GM12878 (cell line): ENCODE measurements around the gene ELAVL1.

ENCODE experiments used
- CBX5 ChIP-seq: sonication (generic); IDR thresholded peaks from 2 replicates; pipeline ENCODE4 v1.6.1; 2016; ENCODE audit warnings: low read depth, moderate library complexity, mild to moderate bottlenecking, inconsistent platforms
- CHD1 ChIP-seq: IDR thresholded peaks from 2 replicates; pipeline ENCODE4 v1.6.1; 2012; ENCODE audit warnings: low read depth, low read length, improper control_type of control experiment
- CREB1 ChIP-seq: IDR thresholded peaks from 2 replicates; pipeline ENCODE4 v1.6.1; 2012; ENCODE audit warnings: low read depth, mild to moderate bottlenecking, inconsistent platforms
- CTCF ChIP-seq, 3 experiments: IDR thresholded peaks in 2 of 3; conservative IDR thresholded peaks in 1 of 3; 2 replicates each; pipeline ENCODE4 v1.5.1; 2011; ENCODE audit warnings: low read depth in 3 of 3, low read length in 3 of 3, mild to moderate bottlenecking in 3 of 3, control low read depth in 2 of 3, moderate library complexity in 2 of 3, inconsistent platforms in 1 of 3, mixed read lengths in 1 of 3; ENCODE audit not compliant: control insufficient read depth in 2 of 3, insufficient read depth in 1 of 3; ENCODE audit errors: extremely low read depth in 1 of 3
- EZH2 ChIP-seq: IDR thresholded peaks from 2 replicates; pipeline ENCODE4 v1.6.1; 2012; ENCODE audit warnings: low read depth, mild to moderate bottlenecking, control low read depth, inconsistent platforms, low read length, borderline replicate concordance; ENCODE audit not compliant: control insufficient read depth
- FOXM1 ChIP-seq: IDR thresholded peaks from 2 replicates; pipeline ENCODE4 v1.6.1; 2012; ENCODE audit warnings: low read depth, mild to moderate bottlenecking, inconsistent platforms, low read length, moderate library complexity
- GABPA ChIP-seq: IDR thresholded peaks from 2 replicates; pipeline ENCODE4 v1.6.1; 2014; ENCODE audit warnings: antibody characterized with exemption, low read depth, mild to moderate bottlenecking, inconsistent platforms
- KDM1A ChIP-seq: fragments of 200-600 bp; sonication (generic); IDR thresholded peaks from 2 replicates; pipeline ENCODE4 v1.6.1; 2016; ENCODE audit warnings: borderline replicate concordance
- NFYB ChIP-seq: IDR thresholded peaks from 2 replicates; pipeline ENCODE4 v1.6.1; 2011; ENCODE audit warnings: low read depth, mild to moderate bottlenecking, low read length, improper control_type of control experiment, moderate library complexity; ENCODE audit not compliant: insufficient read depth
- PML ChIP-seq: IDR thresholded peaks from 2 replicates; pipeline ENCODE4 v1.6.1; 2012; ENCODE audit warnings: low read length, inconsistent platforms
- RCOR1 ChIP-seq: conservative IDR thresholded peaks from 2 replicates; pipeline ENCODE4 v1.6.1; 2012; ENCODE audit warnings: low read depth, low read length, improper control_type of control experiment
- TAF1 ChIP-seq: IDR thresholded peaks from 2 replicates; pipeline ENCODE4 v1.6.1; 2011; ENCODE audit warnings: mild to moderate bottlenecking, low read depth, low read length, borderline replicate concordance
- ZBTB11 ChIP-seq: fragments of 450-650 bp; formaldehyde crosslinking; IDR thresholded peaks from 2 replicates; pipeline ENCODE4 v1.5.0; 2022; ENCODE audit warnings: mild to moderate bottlenecking, missing genetic modification characterization

- no peak for TF ChIP-seq CTCF (IDR thresholded peaks at IDR 0.05 in 2 of 3, conservative IDR thresholded peaks at IDR 0.05 in 1 of 3; ENCODE audit: control insufficient read depth in 2 of 3, extremely low read depth in 1 of 3, insufficient read depth in 1 of 3, low read depth in 3 of 3, low read length in 3 of 3)
- TF ChIP-seq CBX5: no peak
- no peak for TF ChIP-seq ZBTB11 (CRISPR knock-in tag)
- no peak for TF ChIP-seq CREB1
- TF ChIP-seq RCOR1: no peak
- TF ChIP-seq KDM1A: no peak
- TF ChIP-seq FOXM1: no peak
- TF ChIP-seq PML: no peak
- TF ChIP-seq GABPA: no peak
- TF ChIP-seq EZH2: no peak
- TF ChIP-seq CHD1: no peak
- no peak for TF ChIP-seq NFYB
- no peak for TF ChIP-seq TAF1
Observed at GRCh38 chr19:7910321-7911161, 94.9 kb downstream of the ELAVL1 start.
